ENCODE results near the gene APOBR. TPM values are rescaled to one million over a fixed set of nuclear protein-coding genes. Genes with fewer than 3 reads are reported as not detected.

The APOBR gene
- total and polyA plus RNA-seq, 10 of the 15 experiments (the other 5 are each of a cell fraction or from before 2014, with no cell fraction given) = 0.04 to 2.5 (median 0.54) TPM; not detected in 1

DNA sequence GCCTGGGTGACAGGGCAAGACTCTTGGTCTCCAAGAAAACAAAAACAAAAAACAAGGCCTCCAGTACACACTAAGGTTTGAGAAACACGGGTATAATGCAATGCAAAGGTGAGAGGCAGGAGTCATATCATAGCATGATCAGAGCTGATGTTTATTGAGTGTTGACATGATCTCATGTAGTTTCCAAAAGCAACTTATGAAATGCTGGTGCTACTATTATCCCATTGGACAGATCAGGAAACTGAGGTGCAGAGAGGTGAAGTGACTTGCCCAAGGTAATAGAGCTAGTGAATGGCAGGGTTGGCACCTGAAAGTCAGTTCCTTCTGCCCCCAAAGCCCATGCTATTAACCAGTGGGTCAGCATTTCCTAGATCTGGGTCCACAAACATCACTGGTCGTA, 19.2 kb upstream of the APOBR start:
- intact Hi-C loops (cut with micrococcal nuclease; ENCODE audit: unreplicated experiment) = no loop called here
- ATAC-seq = no peak
- RAD21 ChIA-PET (ENCODE audit: unreplicated experiment) = no interaction called here
- Histone ChIP-seq H3K4me3 (no peak overlapping the region), H3K9ac (ENCODE audit: control insufficient read depth, insufficient read depth, low read length) (no peak overlapping the region), H3K27ac (ENCODE audit: control insufficient read depth, insufficient read depth) (no peak overlapping the region), H3K9me3 (replicated peaks; ENCODE audit: control insufficient read depth, insufficient read depth, low read length) (no peaks in the 10 kb centered on the region), H3K79me2 (ENCODE audit: control insufficient read depth, insufficient read depth, low read length) (no peaks in the 10 kb centered on the region), H3K27me3 (replicated peaks in 1 of 2; ENCODE audit: control insufficient read depth in 2 of 2, insufficient read depth in 2 of 2, low read length in 1 of 2) (no peaks in the 10 kb centered on the region), H3K36me3 (ENCODE audit: control insufficient read depth in 2 of 2, insufficient read depth in 2 of 2, low read length in 1 of 2) (no peaks in the 10 kb centered on the region; a peak in 2 of 4 replicates), H4K20me1 (ENCODE audit: control insufficient read depth, insufficient read depth) (no peaks in the 10 kb centered on the region), H3K4me1 (ENCODE audit: control insufficient read depth, insufficient read depth, low read length) (no peaks in the 10 kb centered on the region; the same call in 1 of the 2 replicates), H3K4me2 (ENCODE audit: control insufficient read depth, insufficient read depth) (no peak overlapping the region), H2AFZ (ENCODE audit: control insufficient read depth, low read depth, low read length) (no peak overlapping the region)
- BruUV-seq (replicated peaks) = no TSS peak
- in situ Hi-C loops (cut with MboI) = no loop called here
- no peak for FAIRE-seq
- no peak for DNase-seq (ENCODE audit: low read depth, low spot score)
- SMC1A ChIA-PET (ENCODE audit: uncharacterized antibody, unreplicated experiment) = no interaction called here
- WGBS (ENCODE audit: insufficient coverage, insufficient replicate concordance, low lambda C conversion rate, missing lambda C conversion rate) = 92% methylated on average over 2 of the region's 2 CpGs
- POLR2A ChIA-PET = no interaction called here
- CTCF ChIA-PET = no interaction called here
- TF ChIP-seq ZNF24 (IDR thresholded peaks at IDR 0.05) (no peak), SUPT20H (IDR thresholded peaks at IDR 0.05; ENCODE audit: borderline replicate concordance, control insufficient read depth, low read depth, low read length) (no peak), RELA (IDR thresholded peaks at IDR 0.05; ENCODE audit: borderline replicate concordance, partially characterized antibody) (no peak), RFX5 (IDR thresholded peaks at IDR 0.05; ENCODE audit: low read depth, low read length) (no peak), ZZZ3 (IDR thresholded peaks at IDR 0.05; ENCODE audit: control insufficient read depth, insufficient read length, low read depth) (no peak), NFYB (IDR thresholded peaks at IDR 0.05; ENCODE audit: insufficient read depth, low read depth, low read length) (no peak), TCF3 (IDR thresholded peaks at IDR 0.05; ENCODE audit: borderline replicate concordance, insufficient read depth, low read depth, low read length) (no peak), SMAD5 (IDR thresholded peaks at IDR 0.05; ENCODE audit: low read depth) (no peak)
- TF ChIP-seq, protein P1, sequence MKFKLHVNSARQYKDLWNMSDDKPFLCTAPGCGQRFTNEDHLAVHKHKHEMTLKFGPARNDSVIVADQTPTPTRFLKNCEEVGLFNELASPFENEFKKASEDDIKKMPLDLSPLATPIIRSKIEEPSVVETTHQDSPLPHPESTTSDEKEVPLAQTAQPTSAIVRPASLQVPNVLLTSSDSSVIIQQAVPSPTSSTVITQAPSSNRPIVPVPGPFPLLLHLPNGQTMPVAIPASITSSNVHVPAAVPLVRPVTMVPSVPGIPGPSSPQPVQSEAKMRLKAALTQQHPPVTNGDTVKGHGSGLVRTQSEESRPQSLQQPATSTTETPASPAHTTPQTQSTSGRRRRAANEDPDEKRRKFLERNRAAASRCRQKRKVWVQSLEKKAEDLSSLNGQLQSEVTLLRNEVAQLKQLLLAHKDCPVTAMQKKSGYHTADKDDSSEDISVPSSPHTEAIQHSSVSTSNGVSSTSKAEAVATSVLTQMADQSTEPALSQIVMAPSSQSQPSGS (IDR thresholded peaks at IDR 0.05; ENCODE audit: low read length) = no peak
- TF ChIP-seq, protein P2, sequence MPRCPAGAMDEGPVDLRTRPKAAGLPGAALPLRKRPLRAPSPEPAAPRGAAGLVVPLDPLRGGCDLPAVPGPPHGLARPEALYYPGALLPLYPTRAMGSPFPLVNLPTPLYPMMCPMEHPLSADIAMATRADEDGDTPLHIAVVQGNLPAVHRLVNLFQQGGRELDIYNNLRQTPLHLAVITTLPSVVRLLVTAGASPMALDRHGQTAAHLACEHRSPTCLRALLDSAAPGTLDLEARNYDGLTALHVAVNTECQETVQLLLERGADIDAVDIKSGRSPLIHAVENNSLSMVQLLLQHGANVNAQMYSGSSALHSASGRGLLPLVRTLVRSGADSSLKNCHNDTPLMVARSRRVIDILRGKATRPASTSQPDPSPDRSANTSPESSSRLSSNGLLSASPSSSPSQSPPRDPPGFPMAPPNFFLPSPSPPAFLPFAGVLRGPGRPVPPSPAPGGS (IDR thresholded peaks at IDR 0.05; ENCODE audit: borderline replicate concordance, insufficient read depth, low read depth, low read length, poor library complexity, severe bottlenecking) = no peak
- TF ChIP-seq, protein P3, sequence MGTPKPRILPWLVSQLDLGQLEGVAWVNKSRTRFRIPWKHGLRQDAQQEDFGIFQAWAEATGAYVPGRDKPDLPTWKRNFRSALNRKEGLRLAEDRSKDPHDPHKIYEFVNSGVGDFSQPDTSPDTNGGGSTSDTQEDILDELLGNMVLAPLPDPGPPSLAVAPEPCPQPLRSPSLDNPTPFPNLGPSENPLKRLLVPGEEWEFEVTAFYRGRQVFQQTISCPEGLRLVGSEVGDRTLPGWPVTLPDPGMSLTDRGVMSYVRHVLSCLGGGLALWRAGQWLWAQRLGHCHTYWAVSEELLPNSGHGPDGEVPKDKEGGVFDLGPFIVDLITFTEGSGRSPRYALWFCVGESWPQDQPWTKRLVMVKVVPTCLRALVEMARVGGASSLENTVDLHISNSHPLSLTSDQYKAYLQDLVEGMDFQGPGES (IDR thresholded peaks at IDR 0.05) = no peak
- TF ChIP-seq, protein P4, sequence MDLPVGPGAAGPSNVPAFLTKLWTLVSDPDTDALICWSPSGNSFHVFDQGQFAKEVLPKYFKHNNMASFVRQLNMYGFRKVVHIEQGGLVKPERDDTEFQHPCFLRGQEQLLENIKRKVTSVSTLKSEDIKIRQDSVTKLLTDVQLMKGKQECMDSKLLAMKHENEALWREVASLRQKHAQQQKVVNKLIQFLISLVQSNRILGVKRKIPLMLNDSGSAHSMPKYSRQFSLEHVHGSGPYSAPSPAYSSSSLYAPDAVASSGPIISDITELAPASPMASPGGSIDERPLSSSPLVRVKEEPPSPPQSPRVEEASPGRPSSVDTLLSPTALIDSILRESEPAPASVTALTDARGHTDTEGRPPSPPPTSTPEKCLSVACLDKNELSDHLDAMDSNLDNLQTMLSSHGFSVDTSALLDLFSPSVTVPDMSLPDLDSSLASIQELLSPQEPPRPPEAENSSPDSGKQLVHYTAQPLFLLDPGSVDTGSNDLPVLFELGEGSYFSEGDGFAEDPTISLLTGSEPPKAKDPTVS (IDR thresholded peaks at IDR 0.05; ENCODE audit: low read depth, low read length) = no peak

All from GM12878 (cell line).